Activated T-cell treated with anti-CD3 and anti-CD28 coated beads, Interleukin-2, amount 50 U/mL, for 24 hours (primary cell): ENCODE data around the gene XRCC4.

Experiments used
- DNase-seq: peaks from one replicate; pipeline ENCODE4 v3.0.0-alpha.2; 2020
- H3K27ac Mint-ChIP-seq: 2 replicates; pipeline ENCODE4 v1.8.0; 2020; ENCODE audit warnings: mild to moderate bottlenecking, mixed read lengths
- H3K27me3 Mint-ChIP-seq: 2 replicates; pipeline ENCODE4 v1.8.0; 2020; ENCODE audit warnings: mixed read lengths
- H3K36me3 Mint-ChIP-seq: 2 replicates; pipeline ENCODE4 v1.8.0; 2020; ENCODE audit warnings: low read depth, mixed read lengths
- H3K4me1 Mint-ChIP-seq: 2 replicates; pipeline ENCODE4 v1.8.0; 2020; ENCODE audit warnings: low read depth, mixed read lengths
- H3K4me3 Mint-ChIP-seq: 2 replicates; pipeline ENCODE4 v1.8.0; 2020; ENCODE audit warnings: mild to moderate bottlenecking, moderate library complexity, mixed read lengths
- H3K9me3 Mint-ChIP-seq: 2 replicates; pipeline ENCODE4 v1.8.0; 2020; ENCODE audit warnings: mixed read lengths

Gene XRCC4

DNA sequence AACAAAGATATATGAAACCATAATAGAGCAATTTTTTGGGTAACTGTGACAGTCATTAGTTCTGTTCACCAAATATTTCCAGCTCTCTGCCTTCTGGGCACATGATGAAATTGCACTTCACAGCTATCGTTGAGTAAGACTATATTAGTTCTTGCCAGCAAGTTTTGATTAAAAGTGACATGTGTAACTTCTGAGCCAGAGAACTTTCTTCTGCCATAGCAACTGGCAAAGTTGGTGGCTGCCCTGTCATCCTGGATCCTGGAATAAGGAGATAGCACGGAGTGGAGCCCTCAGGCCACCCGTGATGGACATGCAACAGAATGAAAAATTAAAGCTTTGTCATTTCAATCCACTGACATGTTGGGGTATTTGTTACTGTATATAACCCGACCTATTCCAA is 199.8 kb downstream of the XRCC4 start:
- no peak for DNase-seq
- H3K36me3 Mint-ChIP-seq, result no peaks in the 10 kb centered on the region
- H3K4me3 Mint-ChIP-seq, result no peak overlapping the region
- peaks cover 2% of the 10 kb centered on the region for H3K9me3 Mint-ChIP-seq
- no peak overlapping the region for H3K27ac Mint-ChIP-seq
- no peaks in the 10 kb centered on the region for H3K27me3 Mint-ChIP-seq
- no peaks in the 10 kb centered on the region for H3K4me1 Mint-ChIP-seq

DNA sequence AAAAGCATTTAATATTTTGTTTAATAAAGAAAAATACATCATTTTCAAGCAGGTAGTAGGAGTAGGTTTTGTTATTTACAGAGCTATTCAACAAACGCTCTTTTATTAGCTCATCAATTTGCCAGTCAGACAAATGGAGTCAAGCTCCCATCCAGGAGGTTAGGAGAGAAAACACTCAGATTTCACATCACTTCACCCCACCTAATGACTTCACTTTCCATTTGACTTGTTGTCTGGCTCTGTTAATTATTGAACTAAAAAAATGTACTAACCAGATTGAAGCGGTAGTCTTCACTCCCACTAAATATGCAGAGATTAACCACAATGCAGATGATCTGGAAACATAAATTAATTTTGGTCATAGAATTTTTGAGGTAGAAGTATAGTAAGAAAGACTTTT is 200.6 kb downstream of the XRCC4 start:
- H3K4me1 Mint-ChIP-seq, result no peaks in the 10 kb centered on the region
- no peak overlapping the region for H3K27ac Mint-ChIP-seq
- no peaks in the 10 kb centered on the region for H3K27me3 Mint-ChIP-seq
- no peak for DNase-seq
- no peaks in the 10 kb centered on the region for H3K36me3 Mint-ChIP-seq
- H3K9me3 Mint-ChIP-seq, result peaks cover 2% of the 10 kb centered on the region
- no peak overlapping the region for H3K4me3 Mint-ChIP-seq

DNA sequence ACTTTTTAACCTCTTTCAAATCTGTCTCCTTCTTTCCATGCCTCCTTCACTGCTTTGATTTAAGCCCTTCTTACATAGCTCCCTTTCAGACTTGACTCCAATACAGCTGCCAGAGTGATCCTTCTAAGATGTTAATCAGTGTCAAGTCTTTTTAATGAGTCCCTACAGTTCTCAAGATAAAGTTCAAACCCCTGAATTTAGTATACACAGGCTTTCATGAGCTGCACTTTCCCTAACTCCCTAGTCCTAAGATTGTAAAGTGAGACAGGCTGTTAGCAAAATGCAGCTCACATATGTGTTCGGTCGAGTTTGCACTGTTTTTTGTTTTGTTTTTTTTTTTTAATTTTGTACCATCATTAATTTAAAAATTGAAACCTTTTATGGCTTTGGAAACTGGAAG is 203.8 kb downstream of the XRCC4 start:
- H3K4me1 Mint-ChIP-seq, result no peaks in the 10 kb centered on the region
- H3K4me3 Mint-ChIP-seq, result no peak overlapping the region
- no peak for DNase-seq
- no peaks in the 10 kb centered on the region for H3K27me3 Mint-ChIP-seq
- H3K9me3 Mint-ChIP-seq, result no peaks in the 10 kb centered on the region
- no peak overlapping the region for H3K27ac Mint-ChIP-seq
- H3K36me3 Mint-ChIP-seq, result no peaks in the 10 kb centered on the region

DNA sequence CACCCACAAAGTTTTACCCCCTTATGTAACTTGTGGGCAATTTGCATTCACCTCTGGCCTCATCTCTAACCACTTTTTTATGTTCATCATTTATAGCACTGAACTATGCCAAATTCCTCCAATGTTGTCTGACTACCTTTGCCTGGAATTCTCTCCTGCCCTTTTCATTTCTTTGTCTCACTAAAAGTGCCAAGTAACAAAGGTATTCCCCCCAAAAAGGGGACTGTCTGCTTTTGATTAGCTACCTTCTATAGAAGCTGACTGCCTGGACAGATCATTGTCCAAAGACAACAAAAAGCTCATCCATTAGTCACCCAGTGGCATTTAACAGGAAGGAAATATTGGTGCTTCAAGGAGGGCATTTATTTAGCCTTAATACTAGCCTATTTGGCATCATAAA is 204.3 kb downstream of the XRCC4 start:
- no peak overlapping the region for H3K4me3 Mint-ChIP-seq
- H3K9me3 Mint-ChIP-seq, result no peaks in the 10 kb centered on the region
- H3K27me3 Mint-ChIP-seq, result no peaks in the 10 kb centered on the region
- H3K36me3 Mint-ChIP-seq, result no peaks in the 10 kb centered on the region
- H3K27ac Mint-ChIP-seq, result no peak overlapping the region
- DNase-seq, result no peak
- no peaks in the 10 kb centered on the region for H3K4me1 Mint-ChIP-seq

DNA sequence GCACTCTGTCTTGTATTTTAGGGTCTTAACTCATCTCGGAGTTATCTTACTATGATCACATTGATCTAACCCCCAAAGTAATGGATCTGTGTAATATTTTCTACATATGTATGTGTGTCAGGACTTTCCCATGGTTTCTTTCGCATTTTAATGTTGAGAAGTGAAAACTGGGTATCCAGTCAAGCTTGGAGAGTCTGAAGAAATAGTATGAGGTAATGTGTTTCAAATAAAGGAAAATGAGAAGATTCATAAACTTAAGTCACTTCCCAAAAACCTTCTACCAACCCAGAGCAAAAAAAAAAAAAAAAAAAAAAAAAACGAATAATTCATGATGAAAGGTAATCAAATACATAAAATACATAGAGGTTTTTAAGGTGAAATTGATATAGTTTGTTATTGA is 206.4 kb downstream of the XRCC4 start:
- Mint-ChIP-seq H3K4me3 (no peak overlapping the region), H3K27ac (no peak overlapping the region), H3K36me3 (no peaks in the 10 kb centered on the region), H3K27me3 (no peaks in the 10 kb centered on the region), H3K9me3 (peaks cover 2% of the 10 kb centered on the region), H3K4me1 (no peaks in the 10 kb centered on the region)
- no peak for DNase-seq

- H3K9me3 Mint-ChIP-seq, result peaks cover 2% of the 10 kb centered on the region
These were observed 208.5 kb downstream of the XRCC4 start for GRCh38 chr5:83285661-83286398.

GRCh38 chr5:83294246-83294645 is 216.9 kb downstream of the XRCC4 start:
- no peak overlapping the region for H3K4me3 Mint-ChIP-seq
- H3K36me3 Mint-ChIP-seq, result no peaks in the 10 kb centered on the region
- H3K4me1 Mint-ChIP-seq, result no peaks in the 10 kb centered on the region
- no peak overlapping the region for H3K27ac Mint-ChIP-seq
- peaks cover 1% of the 10 kb centered on the region for H3K9me3 Mint-ChIP-seq
- no peaks in the 10 kb centered on the region for H3K27me3 Mint-ChIP-seq
- no peak for DNase-seq

More at GRCh38 chr5:83285661-83286398, 208.5 kb downstream of the XRCC4 start:
- no peaks in the 10 kb centered on the region for H3K4me1 Mint-ChIP-seq
- no peak overlapping the region for H3K4me3 Mint-ChIP-seq
- no peaks in the 10 kb centered on the region for H3K27me3 Mint-ChIP-seq
- DNase-seq, result no peak
- no peak overlapping the region for H3K27ac Mint-ChIP-seq
- H3K36me3 Mint-ChIP-seq, result no peaks in the 10 kb centered on the region

DNA sequence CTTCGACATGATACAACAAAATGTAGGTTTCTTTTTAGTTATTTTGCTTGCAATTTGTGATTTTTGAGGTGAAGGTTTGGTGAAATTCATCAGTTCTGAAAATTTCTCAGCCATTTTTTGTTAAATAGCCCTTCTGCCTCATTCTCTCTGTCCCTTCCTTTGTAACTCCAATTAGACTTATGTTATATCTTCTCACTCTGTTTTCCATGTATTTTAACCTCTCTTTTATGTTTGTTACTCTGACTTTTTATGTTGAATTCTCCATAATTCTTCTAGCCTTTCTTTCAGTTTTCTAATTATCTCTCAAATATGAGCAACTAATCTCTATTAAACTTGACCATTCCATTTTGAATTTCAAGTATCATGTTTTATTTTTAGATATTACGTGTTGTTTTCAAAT is 222.0 kb downstream of the XRCC4 start:
- peaks cover 10% of the 10 kb centered on the region for H3K36me3 Mint-ChIP-seq
- peaks cover 9% of the 10 kb centered on the region for H3K9me3 Mint-ChIP-seq
- H3K4me3 Mint-ChIP-seq, result no peak overlapping the region
- no peak for DNase-seq
- H3K27ac Mint-ChIP-seq, result no peak overlapping the region
- H3K4me1 Mint-ChIP-seq, result no peaks in the 10 kb centered on the region
- H3K27me3 Mint-ChIP-seq, result no peaks in the 10 kb centered on the region

DNA sequence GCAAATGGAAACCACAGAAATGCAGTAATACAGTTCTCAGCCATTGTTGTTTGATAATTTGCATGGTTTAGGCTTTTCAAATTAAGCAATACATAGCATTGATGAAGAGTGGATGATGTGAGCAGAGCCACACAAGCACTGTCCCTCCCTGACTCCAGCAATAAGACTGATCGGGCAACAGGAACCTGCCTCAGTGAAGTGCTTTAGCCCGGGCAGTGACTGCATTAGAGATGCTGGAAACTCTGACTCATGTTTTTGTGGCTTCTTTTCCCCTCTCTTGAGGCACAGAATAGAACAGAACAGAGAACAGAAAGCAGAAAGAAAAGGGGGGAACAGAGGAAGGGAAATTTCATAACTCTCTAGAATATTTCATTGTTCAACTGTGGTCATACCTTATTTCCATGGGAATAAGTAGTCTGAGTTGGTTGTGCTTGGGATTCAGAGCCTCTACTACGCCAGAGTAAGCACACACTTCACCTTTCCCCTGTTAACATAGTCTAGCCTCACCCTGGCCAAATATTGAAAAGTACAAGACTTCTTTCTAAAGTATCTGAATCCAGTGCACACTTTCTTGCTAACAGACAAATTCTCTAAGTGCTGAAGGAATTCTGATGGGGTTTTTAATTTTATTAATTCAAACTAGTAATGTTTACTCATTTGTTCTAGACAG is 229.4 kb downstream of the XRCC4 start:
- no peak overlapping the region for H3K27ac Mint-ChIP-seq
- no peak overlapping the region for H3K4me3 Mint-ChIP-seq
- H3K27me3 Mint-ChIP-seq, result no peaks in the 10 kb centered on the region
- no peaks in the 10 kb centered on the region for H3K36me3 Mint-ChIP-seq
- no peak for DNase-seq
- no peaks in the 10 kb centered on the region for H3K9me3 Mint-ChIP-seq
- H3K4me1 Mint-ChIP-seq, result peaks cover 7% of the 10 kb centered on the region

DNA sequence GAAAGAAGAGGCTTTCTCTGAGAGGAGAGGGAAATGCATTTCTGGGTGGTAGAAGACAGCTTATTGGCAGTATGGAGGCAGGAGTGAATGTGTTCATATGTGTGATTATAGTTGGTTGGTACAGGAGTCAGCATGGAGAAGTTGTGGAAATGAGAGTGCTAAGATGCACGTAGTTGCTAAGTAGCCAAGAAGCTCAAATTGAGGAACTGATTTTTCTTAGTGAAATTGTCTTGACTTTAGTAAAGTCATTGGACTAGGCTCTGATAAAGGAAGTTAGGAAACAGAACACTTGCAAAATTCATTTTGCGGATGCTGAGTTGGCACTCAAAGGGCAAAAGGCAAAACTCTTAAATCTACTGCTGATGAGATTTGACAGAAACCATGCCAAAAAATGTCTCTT is 235.3 kb downstream of the XRCC4 start:
- peaks cover 9% of the 10 kb centered on the region for H3K9me3 Mint-ChIP-seq
- no peak for DNase-seq
- peaks cover 9% of the 10 kb centered on the region for H3K36me3 Mint-ChIP-seq
- H3K27me3 Mint-ChIP-seq, result no peaks in the 10 kb centered on the region
- no peak overlapping the region for H3K27ac Mint-ChIP-seq
- no peak overlapping the region for H3K4me3 Mint-ChIP-seq
- H3K4me1 Mint-ChIP-seq, result no peaks in the 10 kb centered on the region

DNA sequence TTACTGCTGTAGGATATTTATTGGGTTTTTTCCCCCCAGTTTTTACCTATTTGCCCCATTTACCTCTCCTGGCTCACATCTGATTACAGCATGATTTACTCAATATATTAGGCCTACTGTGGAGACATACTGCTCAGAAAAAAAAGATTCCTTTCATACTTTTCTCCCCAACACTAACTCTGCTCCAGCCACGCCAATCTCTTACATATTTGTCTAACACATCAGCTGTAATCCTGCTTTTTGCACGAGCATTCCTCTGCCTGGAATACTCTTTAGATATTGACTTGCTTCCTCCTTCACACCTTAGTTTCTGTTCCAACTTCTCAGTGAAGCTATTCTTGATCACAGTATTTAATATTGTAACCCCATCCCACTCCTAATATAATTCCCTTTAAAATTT is 236.1 kb downstream of the XRCC4 start:
- H3K27me3 Mint-ChIP-seq, result no peaks in the 10 kb centered on the region
- DNase-seq, result no peak
- H3K36me3 Mint-ChIP-seq, result peaks cover 9% of the 10 kb centered on the region
- no peaks in the 10 kb centered on the region for H3K4me1 Mint-ChIP-seq
- no peak overlapping the region for H3K4me3 Mint-ChIP-seq
- peaks cover 9% of the 10 kb centered on the region for H3K9me3 Mint-ChIP-seq
- no peak overlapping the region for H3K27ac Mint-ChIP-seq

DNA sequence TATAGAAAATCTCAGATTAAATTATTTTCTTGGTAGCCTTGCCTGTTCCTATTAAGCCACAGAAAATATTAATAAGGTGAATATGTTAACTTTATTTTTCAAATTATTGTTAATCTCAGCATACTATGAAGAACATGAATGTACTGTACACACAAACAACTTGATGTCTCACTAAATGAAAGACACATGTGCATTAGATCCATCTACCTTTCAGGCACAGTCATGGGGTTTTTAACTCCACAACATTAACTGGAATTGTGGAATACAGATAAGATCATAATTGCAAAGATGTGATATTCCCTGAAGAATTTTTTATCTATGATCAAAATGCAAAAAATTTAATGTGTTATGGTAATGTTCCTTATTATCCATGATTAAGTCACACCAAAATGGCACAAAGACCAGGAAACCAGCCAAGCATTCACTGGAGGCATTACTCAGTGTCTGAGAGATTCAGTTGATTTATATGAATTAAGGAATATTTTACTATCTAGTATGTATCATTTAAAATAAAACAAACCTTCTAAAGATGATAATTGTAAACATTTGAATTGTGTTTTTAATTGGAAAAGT is 244.2 kb downstream of the XRCC4 start:
- Mint-ChIP-seq H3K36me3 (no peaks in the 10 kb centered on the region), H3K27ac (no peak overlapping the region), H3K27me3 (no peaks in the 10 kb centered on the region), H3K4me1 (no peaks in the 10 kb centered on the region), H3K4me3 (no peak overlapping the region), H3K9me3 (no peaks in the 10 kb centered on the region)
- no peak for DNase-seq

- H3K27ac Mint-ChIP-seq, result no peak overlapping the region
- H3K27me3 Mint-ChIP-seq, result no peaks in the 10 kb centered on the region
- no peaks in the 10 kb centered on the region for H3K9me3 Mint-ChIP-seq
- H3K4me3 Mint-ChIP-seq, result no peak overlapping the region
- DNase-seq, result no peak
- H3K36me3 Mint-ChIP-seq, result no peaks in the 10 kb centered on the region
- H3K4me1 Mint-ChIP-seq, result no peaks in the 10 kb centered on the region
These were observed 245.1 kb downstream of the XRCC4 start for GRCh38 chr5:83322273-83322924.

GRCh38 chr5:83323557-83324180 is 246.3 kb downstream of the XRCC4 start:
- no peaks in the 10 kb centered on the region for H3K36me3 Mint-ChIP-seq
- peaks cover 2% of the 10 kb centered on the region for H3K9me3 Mint-ChIP-seq
- no peaks in the 10 kb centered on the region for H3K27me3 Mint-ChIP-seq
- H3K27ac Mint-ChIP-seq, result no peak overlapping the region
- no peaks in the 10 kb centered on the region for H3K4me1 Mint-ChIP-seq
- no peak overlapping the region for H3K4me3 Mint-ChIP-seq
- no peak for DNase-seq
